Right lobe of liver (tissue), 6 donors: Measurements from ENCODE around the gene ITPR2. TPM values are rescaled to one million over a fixed set of nuclear protein-coding genes. Genes with fewer than 3 reads are reported as not detected.
A peak's percentile ranks its signal among the peaks of the same experiment; 100 is the strongest.

Source experiments
- ATAC-seq, 4 donors: fragments of 200-7000 bp; cut with Tn5 transposase; one replicate each; pipeline ENCODE4 v1.9.1; 2020; ENCODE audit warnings: mild to moderate bottlenecking in 4 of 4, moderate library complexity in 4 of 4
- DNase-seq, 3 donors: peaks; one replicate each; pipeline ENCODE4 v3.0.0-alpha.2; 2020
- H3K27ac ChIP-seq, 3 donors: fragments of 200-600 bp; one replicate each; pipeline ENCODE4 v1.8.0; 2022
- H3K27me3 ChIP-seq, 2 donors: fragments of 200-600 bp; one replicate each; pipeline ENCODE4 v1.8.0; 2022
- H3K36me3 ChIP-seq, 4 donors: fragments of 200-600 bp; sonication (generic) in 1 of 4; one replicate each; pipeline versions ENCODE4 v1.5.1 to v1.8.0; 2017 to 2022; ENCODE audit warnings: control low read depth in 1 of 4
- H3K4me1 ChIP-seq, 4 donors: fragments of 200-600 bp; sonication (generic) in 1 of 4; one replicate each; pipeline versions ENCODE4 v1.5.1 to v1.8.0; 2017 to 2022; ENCODE audit warnings: control low read depth in 1 of 4
- H3K4me3 ChIP-seq, 3 donors: fragments of 200-600 bp; one replicate each; pipeline ENCODE4 v1.8.0; 2022
- H3K9me3 ChIP-seq, 4 donors: fragments of 200-600 bp; sonication (generic) in 1 of 4; one replicate each; pipeline versions ENCODE4 v1.5.1 to v1.8.0; 2017 to 2022; ENCODE audit warnings: control low read depth in 1 of 4
- POLR2A ChIP-seq: fragments of 450-650 bp; IDR thresholded peaks from one replicate; pipeline ENCODE4 v1.6.1; 2017; ENCODE audit warnings: antibody characterized with exemption, mild to moderate bottlenecking
- WGBS: methylation state at CpG from one replicate; pipeline ENCODE4 v1.1.6; 2018; ENCODE audit warnings: low coverage, low lambda C conversion rate; ENCODE audit not compliant: insufficient coverage; ENCODE audit errors: missing lambda C conversion rate; 5-methylcytosine and 5-hydroxymethylcytosine counted together
- intact Hi-C, 2 donors: fragments of 100-400 bp; cut with DNase I; formaldehyde crosslinking; loops; one replicate each; pipeline versions ENCODE4 v1.11.2 to v1.14.1; 2022
- total RNA-seq, 6 experiments: library from RNA; depleted of rRNA in 2 of 6; stranded (reverse); fragments of >200 nt in 2 of 6; fragmentation: NEBNext Ultra II Directional in 3 of 6; extraction: Animal tissue kit (Norgen Biotek cat#: 25700) in 3 of 6; gene quantifications; one replicate each; pipeline versions ENCODE4 v1.1.0 to v1.2.4, GENCODE V29; 2016 to 2023
- TF ChIP-seq, protein P1 (sequence below), 4 donors: fragments of 200-600 bp in 3 of 4; fragments of 450-650 bp in 1 of 4; IDR thresholded peaks; one replicate each; pipeline versions ENCODE4 v1.5.1 to v1.8.0; 2016 to 2022; ENCODE audit warnings: antibody characterized with exemption in 4 of 4, mild to moderate bottlenecking in 2 of 4
- donor health status: DM: no; HTN: yes; CAD: no.
- donor health status: DM: no; HTN: no; CAD: no.
- donor health status: DM: no; HTN: no; CAD: no.
- donor health status: DM: no; HTN: yes; CAD: no.
- donor health status: DM: no; HTN: yes; CAD: no.

Gene ITPR2
- total RNA-seq, 6 experiments from 2014 or later = 39.3 to 114 (median 57.2) TPM

DNA sequence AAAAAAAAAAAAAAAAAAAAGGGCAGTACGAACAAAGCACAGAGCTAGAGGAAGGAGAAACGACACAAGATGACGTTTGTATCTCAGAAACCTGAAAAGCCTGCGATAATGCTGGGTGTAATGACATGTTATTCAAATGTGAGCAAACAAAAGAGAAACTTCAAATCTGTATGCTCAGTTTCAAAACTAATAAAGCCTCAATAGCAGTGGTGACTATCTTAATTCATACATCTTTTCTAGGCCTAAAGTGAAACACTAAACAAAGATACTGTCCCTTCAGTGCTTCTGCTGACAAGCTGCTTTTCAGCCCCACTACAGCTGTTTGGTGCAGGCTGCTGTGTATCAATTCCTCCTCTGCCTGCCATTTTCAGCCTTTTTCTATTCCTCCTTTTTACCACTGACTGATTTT is 15.8 kb downstream of the ITPR2 start:
- Histone ChIP-seq H3K27ac (no peak overlapping the region), H3K27me3 (no peaks in the 10 kb centered on the region), H3K9me3 (no peaks in the 10 kb centered on the region), H3K4me1 (peaks cover 0 to 56% (median 20%) of the 10 kb centered on the region in 4 donors), H3K4me3 (no peak overlapping the region), H3K36me3 (no peaks in the 10 kb centered on the region)
- intact Hi-C loops = no loop called here
- DNase-seq = no peak
- WGBS = 81% methylated on average over 3 of the region's 4 CpGs
- ATAC-seq = peak in 1 of 4 donors; percentile 30
- TF ChIP-seq, protein P1, sequence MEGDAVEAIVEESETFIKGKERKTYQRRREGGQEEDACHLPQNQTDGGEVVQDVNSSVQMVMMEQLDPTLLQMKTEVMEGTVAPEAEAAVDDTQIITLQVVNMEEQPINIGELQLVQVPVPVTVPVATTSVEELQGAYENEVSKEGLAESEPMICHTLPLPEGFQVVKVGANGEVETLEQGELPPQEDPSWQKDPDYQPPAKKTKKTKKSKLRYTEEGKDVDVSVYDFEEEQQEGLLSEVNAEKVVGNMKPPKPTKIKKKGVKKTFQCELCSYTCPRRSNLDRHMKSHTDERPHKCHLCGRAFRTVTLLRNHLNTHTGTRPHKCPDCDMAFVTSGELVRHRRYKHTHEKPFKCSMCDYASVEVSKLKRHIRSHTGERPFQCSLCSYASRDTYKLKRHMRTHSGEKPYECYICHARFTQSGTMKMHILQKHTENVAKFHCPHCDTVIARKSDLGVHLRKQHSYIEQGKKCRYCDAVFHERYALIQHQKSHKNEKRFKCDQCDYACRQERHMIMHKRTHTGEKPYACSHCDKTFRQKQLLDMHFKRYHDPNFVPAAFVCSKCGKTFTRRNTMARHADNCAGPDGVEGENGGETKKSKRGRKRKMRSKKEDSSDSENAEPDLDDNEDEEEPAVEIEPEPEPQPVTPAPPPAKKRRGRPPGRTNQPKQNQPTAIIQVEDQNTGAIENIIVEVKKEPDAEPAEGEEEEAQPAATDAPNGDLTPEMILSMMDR (IDR thresholded peaks at IDR 0.05) = no peak
- TF ChIP-seq POLR2A = no peak

DNA sequence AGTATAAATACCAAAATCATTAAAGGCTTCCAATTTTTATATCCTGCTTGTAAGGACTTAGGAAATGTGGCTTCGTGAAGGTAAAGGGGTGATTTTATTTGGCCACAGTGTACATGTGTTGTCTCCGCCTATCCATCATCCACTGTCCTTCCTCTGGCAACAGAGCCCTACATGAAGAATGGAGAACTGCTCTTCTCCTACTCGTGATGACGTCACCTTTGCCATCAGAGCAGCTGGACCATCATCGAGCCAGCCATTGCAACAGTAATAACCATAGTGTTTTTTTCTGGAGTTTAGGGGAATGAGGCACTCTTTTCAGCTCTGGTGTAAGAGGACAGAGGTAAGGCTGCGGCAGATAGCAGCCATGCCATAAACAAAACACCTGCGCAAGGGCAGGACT is 19.2 kb downstream of the ITPR2 start:
- WGBS = 87% methylated on average over 7 of the region's 7 CpGs
- intact Hi-C loops = no loop called here
- no peak for ATAC-seq

DNA sequence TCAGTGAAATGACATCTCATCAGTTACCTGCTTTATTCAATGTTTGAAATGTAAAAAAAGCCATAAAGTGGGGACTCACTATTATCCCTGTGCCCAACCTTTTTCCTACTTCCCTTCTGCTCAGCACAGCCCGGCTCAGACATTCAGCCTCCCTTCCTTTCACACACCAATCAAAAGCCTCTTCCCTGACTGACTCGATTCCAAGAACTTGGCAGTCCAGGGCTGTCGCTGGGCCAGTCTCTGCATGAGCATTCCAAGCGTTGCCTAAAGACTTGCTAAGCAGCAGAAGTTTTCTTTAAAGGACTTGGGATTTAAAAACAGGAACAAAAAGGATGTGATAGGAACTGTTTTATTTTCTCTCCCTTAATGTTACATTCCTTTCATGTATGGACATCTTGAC is 22.7 kb downstream of the ITPR2 start:
- DNase-seq = peak in 1 of 3 donors; percentile 28
- peak; percentile 59 to 65 (median 62) for ATAC-seq
- Histone ChIP-seq H3K4me1 (peaks cover 0 to 18% (median under 1%) of the 10 kb centered on the region in 4 donors), H3K36me3 (no peaks in the 10 kb centered on the region), H3K4me3 (no peak overlapping the region), H3K27me3 (no peaks in the 10 kb centered on the region), H3K9me3 (no peaks in the 10 kb centered on the region), H3K27ac (no peak overlapping the region)
- TF ChIP-seq POLR2A = no peak
- TF ChIP-seq, protein P1 (IDR thresholded peaks at IDR 0.05) = no peak
- 42% methylated on average over 2 of the region's 4 CpGs for WGBS
- intact Hi-C loops = no loop called here

More for the DNA sequence above, 19.2 kb downstream of the ITPR2 start:
- TF ChIP-seq, protein P1 (IDR thresholded peaks at IDR 0.05) = no peak
- no peak for TF ChIP-seq POLR2A
- DNase-seq = no peak
- Histone ChIP-seq H3K27ac (no peak overlapping the region), H3K4me1 (peaks cover 0 to 39% (median 11%) of the 10 kb centered on the region in 4 donors), H3K9me3 (no peaks in the 10 kb centered on the region), H3K4me3 (no peak overlapping the region), H3K27me3 (no peaks in the 10 kb centered on the region), H3K36me3 (no peaks in the 10 kb centered on the region)

DNA sequence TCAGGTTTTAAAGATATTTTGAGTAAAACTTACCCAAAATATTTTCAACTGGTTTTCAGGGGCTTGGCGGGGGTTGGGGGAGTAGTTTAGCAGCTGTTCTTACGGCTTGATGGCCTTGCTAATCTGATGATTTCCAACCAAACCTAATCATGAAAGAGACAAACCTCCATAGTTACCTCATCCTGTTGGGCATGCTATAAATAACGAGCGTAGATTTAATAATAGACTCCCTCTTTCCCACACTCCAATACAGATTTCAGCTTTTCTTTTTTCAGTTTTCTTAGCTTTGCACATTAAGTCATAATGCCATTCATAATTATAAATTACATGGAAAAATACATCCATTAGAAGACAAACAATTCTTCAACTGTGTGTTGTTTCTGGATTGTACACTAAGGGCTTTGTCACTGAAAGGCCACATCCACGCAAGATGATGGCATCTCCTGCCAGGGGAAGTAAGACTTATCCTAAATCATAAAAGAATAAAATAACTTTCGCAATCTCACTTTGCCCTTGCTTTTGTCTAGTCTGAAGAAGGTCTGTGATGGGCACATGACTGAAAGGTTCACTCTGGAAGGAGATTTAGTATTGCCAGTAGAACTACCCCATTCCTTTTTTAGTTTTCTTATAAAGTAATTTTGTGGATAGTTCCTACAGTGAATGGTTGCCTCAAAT is 23.2 kb downstream of the ITPR2 start:
- H3K4me3 ChIP-seq = no peak overlapping the region
- no peak for DNase-seq
- no peak overlapping the region for H3K27ac ChIP-seq
- no peak for ATAC-seq
- intact Hi-C loops = no loop called here
- no peak for TF ChIP-seq POLR2A
- TF ChIP-seq, protein P1 (IDR thresholded peaks at IDR 0.05) = no peak
- 93% methylated on average over 6 of the region's 6 CpGs for WGBS
- peaks cover 0 to 17% (median 2%) of the 10 kb centered on the region in 4 donors for H3K4me1 ChIP-seq
- H3K9me3 ChIP-seq = no peaks in the 10 kb centered on the region
- H3K27me3 ChIP-seq = no peaks in the 10 kb centered on the region
- H3K36me3 ChIP-seq = no peaks in the 10 kb centered on the region
